ENCODE measurements around the gene IL1RAPL2. TPM values are rescaled to one million over a fixed set of nuclear protein-coding genes. Genes with fewer than 3 reads are reported as not detected.

IL1RAPL2 gene
- total RNA-seq, 1 donor from 2014 or later, result not detected

DNA sequence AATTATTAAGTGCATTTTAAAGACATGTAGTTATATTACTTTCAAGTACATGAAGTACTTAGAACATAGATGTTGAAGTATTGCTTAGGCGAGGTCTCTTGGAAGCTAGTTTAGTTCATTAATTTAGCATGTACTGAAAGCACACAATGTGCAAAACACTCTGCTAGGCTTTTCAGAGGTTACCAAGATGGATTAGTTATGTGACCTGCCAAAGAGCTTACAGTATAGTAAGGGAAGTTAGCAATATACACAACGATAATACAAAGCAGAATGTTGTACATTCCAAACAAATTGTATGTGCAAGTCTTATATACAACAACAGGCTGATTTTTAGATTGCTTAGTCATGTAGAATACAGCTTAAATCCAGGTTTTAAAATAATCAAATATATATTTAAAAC is 1137.9 kb downstream of the IL1RAPL2 start:
- Histone ChIP-seq H3K27ac (no peak overlapping the region), H3K4me1 (no peaks in the 10 kb centered on the region), H3K9me3 (no peaks in the 10 kb centered on the region), H3K4me3 (no peak overlapping the region), H3K27me3 (no peaks in the 10 kb centered on the region), H3K36me3 (no peaks in the 10 kb centered on the region)
- DNase-seq (no peak), ATAC-seq (no peak)
- TF ChIP-seq, protein P1, sequence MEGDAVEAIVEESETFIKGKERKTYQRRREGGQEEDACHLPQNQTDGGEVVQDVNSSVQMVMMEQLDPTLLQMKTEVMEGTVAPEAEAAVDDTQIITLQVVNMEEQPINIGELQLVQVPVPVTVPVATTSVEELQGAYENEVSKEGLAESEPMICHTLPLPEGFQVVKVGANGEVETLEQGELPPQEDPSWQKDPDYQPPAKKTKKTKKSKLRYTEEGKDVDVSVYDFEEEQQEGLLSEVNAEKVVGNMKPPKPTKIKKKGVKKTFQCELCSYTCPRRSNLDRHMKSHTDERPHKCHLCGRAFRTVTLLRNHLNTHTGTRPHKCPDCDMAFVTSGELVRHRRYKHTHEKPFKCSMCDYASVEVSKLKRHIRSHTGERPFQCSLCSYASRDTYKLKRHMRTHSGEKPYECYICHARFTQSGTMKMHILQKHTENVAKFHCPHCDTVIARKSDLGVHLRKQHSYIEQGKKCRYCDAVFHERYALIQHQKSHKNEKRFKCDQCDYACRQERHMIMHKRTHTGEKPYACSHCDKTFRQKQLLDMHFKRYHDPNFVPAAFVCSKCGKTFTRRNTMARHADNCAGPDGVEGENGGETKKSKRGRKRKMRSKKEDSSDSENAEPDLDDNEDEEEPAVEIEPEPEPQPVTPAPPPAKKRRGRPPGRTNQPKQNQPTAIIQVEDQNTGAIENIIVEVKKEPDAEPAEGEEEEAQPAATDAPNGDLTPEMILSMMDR (IDR thresholded peaks at IDR 0.05), result no peak
- intact Hi-C loops (cut with DNase I), result no loop called here

GRCh38 chrX:105706041-105706440 is 1140.0 kb downstream of the IL1RAPL2 start:
- no peak for DNase-seq
- ATAC-seq, result no peak
- H3K4me3 ChIP-seq, result no peak overlapping the region
- TF ChIP-seq, protein P1 (IDR thresholded peaks at IDR 0.05), result no peak
- no peaks in the 10 kb centered on the region for H3K27me3 ChIP-seq
- intact Hi-C loops (cut with DNase I), result no loop called here
- no peaks in the 10 kb centered on the region for H3K9me3 ChIP-seq
- no peaks in the 10 kb centered on the region for H3K4me1 ChIP-seq
- H3K27ac ChIP-seq, result no peak overlapping the region
- H3K36me3 ChIP-seq, result no peaks in the 10 kb centered on the region

DNA sequence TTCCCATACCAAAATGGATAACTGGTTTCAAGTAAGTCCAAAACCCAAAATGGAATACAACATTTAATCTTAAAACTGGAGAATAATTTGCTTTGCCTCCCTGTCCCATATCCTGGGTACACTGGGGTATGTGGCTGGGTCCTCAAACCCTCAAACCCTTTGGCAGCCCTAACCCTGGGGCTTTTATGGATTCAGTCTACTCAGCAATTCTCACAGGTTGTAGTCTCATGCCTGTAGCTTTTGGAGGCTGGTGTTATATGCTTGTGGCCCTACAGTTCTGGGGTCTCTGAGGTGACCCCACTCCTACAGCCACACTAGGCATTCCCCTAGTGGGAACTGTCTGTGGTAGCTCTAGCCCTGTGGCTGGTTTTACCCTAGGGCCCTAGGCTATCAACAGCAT is 1145.8 kb downstream of the IL1RAPL2 start:
- TF ChIP-seq, protein P1 (IDR thresholded peaks at IDR 0.05), result no peak
- ATAC-seq (no peak), DNase-seq (no peak)
- Histone ChIP-seq H3K4me3 (no peak overlapping the region), H3K27me3 (no peaks in the 10 kb centered on the region), H3K36me3 (no peaks in the 10 kb centered on the region), H3K9me3 (no peaks in the 10 kb centered on the region), H3K4me1 (no peaks in the 10 kb centered on the region), H3K27ac (no peak overlapping the region)
- intact Hi-C loops (cut with DNase I), result no loop called here

DNA sequence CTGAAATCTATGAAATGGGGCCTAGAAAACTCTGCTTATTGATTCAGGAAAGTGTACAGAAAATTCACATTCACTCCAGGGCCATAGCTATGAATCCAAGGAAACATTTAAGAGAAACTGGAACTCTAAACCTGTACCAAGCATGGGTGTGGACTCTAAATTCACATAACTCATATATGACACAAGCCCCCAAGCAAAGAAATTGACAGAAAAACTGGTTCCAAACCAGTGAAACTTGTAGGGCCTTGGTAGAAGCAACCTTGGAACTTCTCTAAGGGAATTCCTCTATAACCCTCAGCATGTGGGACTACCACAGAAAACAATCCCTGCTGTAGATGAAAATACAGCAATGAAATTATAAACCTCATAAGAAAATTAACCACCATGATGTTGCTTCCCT is 1149.7 kb downstream of the IL1RAPL2 start:
- H3K36me3 ChIP-seq, result no peaks in the 10 kb centered on the region
- no peak overlapping the region for H3K4me3 ChIP-seq
- no peaks in the 10 kb centered on the region for H3K4me1 ChIP-seq
- TF ChIP-seq, protein P1 (IDR thresholded peaks at IDR 0.05), result no peak
- H3K27ac ChIP-seq, result no peak overlapping the region
- no peaks in the 10 kb centered on the region for H3K27me3 ChIP-seq
- no peaks in the 10 kb centered on the region for H3K9me3 ChIP-seq
- intact Hi-C loops (cut with DNase I), result no loop called here
- no peak for DNase-seq
- ATAC-seq, result no peak

GRCh38 chrX:105723966-105724735 is 1158.2 kb downstream of the IL1RAPL2 start:
- Histone ChIP-seq H3K27ac (no peak overlapping the region), H3K9me3 (no peaks in the 10 kb centered on the region), H3K4me3 (no peak overlapping the region), H3K4me1 (no peaks in the 10 kb centered on the region), H3K36me3 (no peaks in the 10 kb centered on the region), H3K27me3 (no peaks in the 10 kb centered on the region)
- TF ChIP-seq, protein P1 (IDR thresholded peaks at IDR 0.05), result no peak
- intact Hi-C loops (cut with DNase I), result no loop called here
- ATAC-seq (no peak), DNase-seq (no peak)
